ENCODE data around the gene WBP11.
A peak's percentile ranks its signal among the peaks of the same experiment; 100 is the strongest.

The WBP11 gene

DNA sequence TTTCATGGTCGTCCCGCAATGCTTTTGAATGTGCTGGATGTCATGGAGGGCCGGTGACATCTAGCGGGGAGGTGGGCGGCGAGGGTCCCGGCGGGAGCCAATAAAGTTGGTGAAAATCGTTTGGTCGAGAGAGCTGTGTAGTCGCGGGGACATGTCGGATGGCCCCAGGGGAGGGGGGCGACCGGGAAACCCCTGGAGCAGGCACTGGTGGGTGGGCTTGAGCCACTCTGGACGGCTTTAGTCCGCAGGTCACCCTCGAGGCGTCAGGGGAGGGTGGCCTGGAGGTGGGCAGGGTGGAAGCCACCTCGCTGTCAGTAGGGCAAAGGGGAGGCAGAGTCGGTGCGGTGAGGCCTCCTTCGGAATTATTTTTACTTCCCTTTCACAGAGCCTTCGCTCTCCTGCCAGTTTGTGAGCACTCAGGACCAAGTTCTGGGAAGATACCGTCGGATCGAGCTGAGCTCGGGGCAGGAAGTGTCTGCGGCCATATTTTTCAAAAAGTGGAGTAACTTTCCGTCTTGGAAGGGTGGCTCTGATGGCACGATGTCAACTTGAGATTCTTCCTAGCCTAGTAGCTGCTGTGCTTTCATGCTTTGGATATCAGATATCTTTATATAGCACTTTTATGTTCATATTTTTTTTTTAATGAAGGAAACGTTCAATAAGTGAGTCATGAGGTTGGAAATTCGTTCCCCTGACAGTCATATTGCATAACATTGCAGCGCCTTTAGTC is 28.2 kb downstream of the WBP11 start:
- H3K4me3 ChIP-seq (ENCODE audit: low read depth, low read length) = peak overlapping the region; percentile 73
- DNase-seq (ENCODE audit: low read depth) = peak; percentile 71
- TF ChIP-seq, protein P1, sequence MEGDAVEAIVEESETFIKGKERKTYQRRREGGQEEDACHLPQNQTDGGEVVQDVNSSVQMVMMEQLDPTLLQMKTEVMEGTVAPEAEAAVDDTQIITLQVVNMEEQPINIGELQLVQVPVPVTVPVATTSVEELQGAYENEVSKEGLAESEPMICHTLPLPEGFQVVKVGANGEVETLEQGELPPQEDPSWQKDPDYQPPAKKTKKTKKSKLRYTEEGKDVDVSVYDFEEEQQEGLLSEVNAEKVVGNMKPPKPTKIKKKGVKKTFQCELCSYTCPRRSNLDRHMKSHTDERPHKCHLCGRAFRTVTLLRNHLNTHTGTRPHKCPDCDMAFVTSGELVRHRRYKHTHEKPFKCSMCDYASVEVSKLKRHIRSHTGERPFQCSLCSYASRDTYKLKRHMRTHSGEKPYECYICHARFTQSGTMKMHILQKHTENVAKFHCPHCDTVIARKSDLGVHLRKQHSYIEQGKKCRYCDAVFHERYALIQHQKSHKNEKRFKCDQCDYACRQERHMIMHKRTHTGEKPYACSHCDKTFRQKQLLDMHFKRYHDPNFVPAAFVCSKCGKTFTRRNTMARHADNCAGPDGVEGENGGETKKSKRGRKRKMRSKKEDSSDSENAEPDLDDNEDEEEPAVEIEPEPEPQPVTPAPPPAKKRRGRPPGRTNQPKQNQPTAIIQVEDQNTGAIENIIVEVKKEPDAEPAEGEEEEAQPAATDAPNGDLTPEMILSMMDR (IDR thresholded peaks at IDR 0.05; ENCODE audit: low read depth, low read length) = peak; percentile 2
- no peak for TF ChIP-seq POLR2A (IDR thresholded peaks at IDR 0.05; ENCODE audit: extremely low read depth, insufficient read length)

DNA sequence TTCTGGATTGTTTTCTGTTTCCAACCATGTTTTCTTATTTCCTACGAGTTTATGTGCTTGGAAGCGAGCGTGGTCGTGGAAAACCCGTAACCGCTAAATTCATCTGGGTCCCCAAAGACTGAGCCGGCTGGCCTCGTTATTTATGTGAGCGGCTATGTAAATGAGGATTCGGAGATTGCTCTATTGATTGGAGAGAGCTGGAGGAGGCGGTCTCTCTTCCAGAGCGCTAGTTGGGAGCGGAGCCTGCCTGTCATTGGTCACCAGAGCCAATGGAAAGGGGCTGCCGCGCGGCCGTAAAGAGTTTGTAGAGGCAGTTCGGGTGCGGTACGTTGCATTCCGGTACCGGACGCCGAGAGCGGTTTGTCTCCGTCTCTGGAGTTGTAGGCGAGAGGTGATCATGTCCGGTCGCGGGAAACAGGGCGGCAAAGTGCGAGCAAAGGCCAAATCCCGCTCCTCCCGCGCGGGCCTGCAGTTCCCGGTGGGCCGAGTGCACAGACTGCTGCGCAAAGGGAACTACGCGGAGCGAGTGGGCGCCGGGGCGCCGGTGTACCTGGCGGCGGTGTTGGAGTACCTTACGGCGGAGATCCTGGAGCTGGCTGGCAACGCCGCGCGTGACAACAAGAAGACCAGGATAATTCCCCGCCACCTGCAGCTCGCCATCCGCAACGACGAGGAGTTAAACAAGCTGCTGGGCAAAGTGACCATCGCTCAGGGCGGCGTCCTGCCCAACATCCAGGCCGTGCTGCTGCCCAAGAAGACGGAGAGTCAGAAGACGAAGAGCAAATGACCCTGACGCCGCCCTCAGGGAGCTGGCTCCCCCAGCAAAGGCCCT is 29.0 kb downstream of the WBP11 start:
- peak; percentile 87 for DNase-seq (ENCODE audit: low read depth)
- H3K4me3 ChIP-seq (ENCODE audit: low read depth, low read length) = peak overlapping the region; percentile 73
- TF ChIP-seq, protein P1 (IDR thresholded peaks at IDR 0.05; ENCODE audit: low read depth, low read length) = no peak
- peak; percentile 61 for TF ChIP-seq POLR2A (IDR thresholded peaks at IDR 0.05; ENCODE audit: extremely low read depth, insufficient read length)

DNA sequence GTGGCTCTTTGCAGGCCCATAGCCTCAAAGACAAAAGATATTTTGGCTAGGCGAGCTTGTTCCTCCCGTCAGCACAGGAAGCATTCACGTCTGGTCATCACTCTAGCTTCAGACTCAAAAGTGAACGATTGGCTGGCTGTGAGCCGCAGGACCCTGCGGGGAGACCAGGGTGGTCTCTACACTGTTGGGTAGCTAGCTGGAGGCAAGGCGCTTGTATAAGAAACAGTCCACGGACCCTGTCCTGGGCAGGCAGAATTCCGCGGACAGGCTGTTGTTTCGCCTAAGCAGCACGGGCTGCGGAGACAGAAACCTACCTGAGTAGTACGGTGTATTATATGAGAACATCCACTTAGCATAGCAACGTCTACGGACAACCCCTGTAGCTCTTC is 29.6 kb downstream of the WBP11 start:
- DNase-seq (ENCODE audit: low read depth) = no peak
- peak overlapping the region; percentile 73 for H3K4me3 ChIP-seq (ENCODE audit: low read depth, low read length)
- TF ChIP-seq, protein P2, sequence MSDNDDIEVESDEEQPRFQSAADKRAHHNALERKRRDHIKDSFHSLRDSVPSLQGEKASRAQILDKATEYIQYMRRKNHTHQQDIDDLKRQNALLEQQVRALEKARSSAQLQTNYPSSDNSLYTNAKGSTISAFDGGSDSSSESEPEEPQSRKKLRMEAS (IDR thresholded peaks at IDR 0.05; ENCODE audit: low read depth, low read length) = no peak
- TF ChIP-seq, protein P1 (IDR thresholded peaks at IDR 0.05; ENCODE audit: low read depth, low read length) = no peak
- TF ChIP-seq MYC (IDR thresholded peaks at IDR 0.05; ENCODE audit: low read depth, low read length) = no peak
- no peak for TF ChIP-seq POLR2A (IDR thresholded peaks at IDR 0.05; ENCODE audit: extremely low read depth, insufficient read length)

DNA sequence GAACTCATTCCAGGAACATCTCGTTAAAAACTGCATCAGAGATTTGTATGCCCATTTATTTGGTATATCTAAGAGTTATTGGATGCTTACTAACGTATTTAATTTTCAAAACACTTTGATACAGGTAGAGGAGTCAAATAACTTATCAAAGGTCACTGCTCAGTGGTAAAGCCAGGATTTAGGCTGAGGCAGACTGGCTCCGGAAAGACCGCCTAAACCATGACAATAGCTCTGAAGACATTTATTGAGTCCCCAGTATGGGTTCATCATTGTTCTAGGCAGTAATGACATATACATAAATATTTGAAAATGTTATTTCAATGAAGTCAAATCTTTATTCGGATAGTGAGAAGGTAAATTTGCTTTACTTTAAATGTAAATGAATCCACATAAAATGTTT is 30.3 kb downstream of the WBP11 start:
- DNase-seq (ENCODE audit: low read depth) = no peak
- TF ChIP-seq, protein P1 (IDR thresholded peaks at IDR 0.05; ENCODE audit: low read depth, low read length) = no peak
- TF ChIP-seq POLR2A (IDR thresholded peaks at IDR 0.05; ENCODE audit: extremely low read depth, insufficient read length) = no peak
- no peak for TF ChIP-seq MYC (IDR thresholded peaks at IDR 0.05; ENCODE audit: low read depth, low read length)
- TF ChIP-seq, protein P2 (IDR thresholded peaks at IDR 0.05; ENCODE audit: low read depth, low read length) = no peak
- no peak overlapping the region for H3K4me3 ChIP-seq (ENCODE audit: low read depth, low read length)

DNA sequence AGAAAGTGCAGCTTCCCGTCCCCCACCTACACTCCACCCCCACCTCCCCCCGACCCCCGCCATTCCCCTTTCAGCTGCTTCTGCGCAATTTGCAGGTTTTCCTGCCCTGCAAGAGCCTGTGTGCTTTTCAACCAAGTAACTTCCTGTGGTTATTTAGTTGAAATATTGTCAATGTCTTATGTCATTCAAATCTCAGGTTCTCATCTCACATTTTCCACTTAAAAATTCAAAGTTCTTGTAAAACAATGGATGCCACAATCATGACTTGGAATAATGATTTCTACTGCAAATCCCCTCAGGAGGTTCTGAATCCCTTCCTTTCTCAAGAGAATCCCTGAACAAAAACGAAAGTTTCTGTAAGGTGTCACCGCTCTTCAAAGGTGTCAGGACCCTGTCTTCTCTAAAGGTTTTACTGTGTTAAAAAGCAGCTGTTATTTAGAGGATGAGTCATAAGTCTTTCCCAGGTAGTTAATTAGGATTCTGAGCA is 31.6 kb downstream of the WBP11 start:
- peak overlapping the region; percentile 79 for H3K4me3 ChIP-seq (ENCODE audit: low read depth, low read length)
- no peak for TF ChIP-seq POLR2A (IDR thresholded peaks at IDR 0.05; ENCODE audit: extremely low read depth, insufficient read length)
- TF ChIP-seq, protein P2 (IDR thresholded peaks at IDR 0.05; ENCODE audit: low read depth, low read length) = no peak
- TF ChIP-seq MYC (IDR thresholded peaks at IDR 0.05; ENCODE audit: low read depth, low read length) = no peak
- TF ChIP-seq, protein P1 (IDR thresholded peaks at IDR 0.05; ENCODE audit: low read depth, low read length) = no peak
- DNase-seq (ENCODE audit: low read depth) = peak; percentile 49

Data from NB4 (cell line).